GM19099 (cell line): Measurements from ENCODE around the gene KCNH3.

ENCODE experiments used
- POLR2A ChIP-seq: IDR thresholded peaks from 3 replicates; pipeline ENCODE4 v1.6.1; 2011; ENCODE audit warnings: low read depth; ENCODE audit not compliant: insufficient read length; ENCODE audit errors: extremely low read depth

KCNH3 gene

GRCh38 chr12:49565406-49566265 lies 26.8 kb downstream of the KCNH3 start:
- TF ChIP-seq POLR2A: no peak

- no peak for TF ChIP-seq POLR2A
Observed at GRCh38 chr12:49566361-49566760, 27.5 kb downstream of the KCNH3 start.

GRCh38 chr12:49567302-49567610 lies 28.4 kb downstream of the KCNH3 start:
- no peak for TF ChIP-seq POLR2A

- peak; percentile 98 for TF ChIP-seq POLR2A
Observed at GRCh38 chr12:49567611-49568441, 29.0 kb downstream of the KCNH3 start, which contains the start of gene MCRS1. MCRS1 (minus strand) TSS chr12:49568142; CDS start chr12:49566731, 1,411 bp downstream.

- no peak for TF ChIP-seq POLR2A
Observed at GRCh38 chr12:49568442-49569162, 29.8 kb downstream of the KCNH3 start.

GRCh38 chr12:49577589-49578315 lies 38.9 kb downstream of the KCNH3 start:
- TF ChIP-seq POLR2A: no peak

GRCh38 chr12:49578471-49579112 lies 39.8 kb downstream of the KCNH3 start:
- no peak for TF ChIP-seq POLR2A

- TF ChIP-seq POLR2A: no peak
Observed at GRCh38 chr12:49580572-49581535, 42.0 kb downstream of the KCNH3 start.

GRCh38 chr12:49582201-49582600 lies 43.4 kb downstream of the KCNH3 start:
- TF ChIP-seq POLR2A: no peak

GRCh38 chr12:49582850-49583249 lies 44.0 kb downstream of the KCNH3 start:
- TF ChIP-seq POLR2A: no peak

GRCh38 chr12:49583366-49584094 lies 44.7 kb downstream of the KCNH3 start:
- TF ChIP-seq POLR2A: no peak

GRCh38 chr12:49584591-49584990 lies 45.8 kb downstream of the KCNH3 start:
- TF ChIP-seq POLR2A: no peak
